NCI-H2227 (cell line): ENCODE results near the gene SLC26A6.

Source experiments
- DNase-seq: peaks from one replicate; lab custom pipeline; 2025; ENCODE audit not compliant: unreplicated experiment; lab: John Stamatoyannopoulos, UW

SLC26A6 gene

GRCh38 chr3:48635222-48636021 lies at the start of gene SLC26A6:
Gene SLC26A6 (minus strand): TSS chr3:48635461. CDS start chr3:48635393, 68 bp downstream.
- DNase-seq = peak; percentile 96

- no peak for DNase-seq
These were observed 49.4 kb upstream of the SLC26A6 start for GRCh38 chr3:48684480-48685143.

GRCh38 chr3:48684054-48684349 lies 48.7 kb upstream of the SLC26A6 start:
- DNase-seq = no peak

GRCh38 chr3:48682786-48683185 lies 47.5 kb upstream of the SLC26A6 start:
- DNase-seq = no peak

- no peak for DNase-seq
These were observed 46.8 kb upstream of the SLC26A6 start for GRCh38 chr3:48681974-48682610.

GRCh38 chr3:48681541-48681880 lies 46.2 kb upstream of the SLC26A6 start:
- DNase-seq = no peak

GRCh38 chr3:48680811-48681540 lies 45.7 kb upstream of the SLC26A6 start:
- no peak for DNase-seq

- DNase-seq = no peak
These were observed 44.4 kb upstream of the SLC26A6 start for GRCh38 chr3:48679411-48680391.

GRCh38 chr3:48678566-48679380 lies 43.5 kb upstream of the SLC26A6 start:
- no peak for DNase-seq

GRCh38 chr3:48678056-48678455 lies 42.8 kb upstream of the SLC26A6 start:
- no peak for DNase-seq

GRCh38 chr3:48674505-48674904 lies 39.2 kb upstream of the SLC26A6 start:
- no peak for DNase-seq

GRCh38 chr3:48672522-48672921 lies 37.3 kb upstream of the SLC26A6 start:
- DNase-seq = no peak

- DNase-seq = no peak
These were observed 29.7 kb upstream of the SLC26A6 start for GRCh38 chr3:48664929-48665328.

- DNase-seq = no peak
These were observed 29.0 kb upstream of the SLC26A6 start for GRCh38 chr3:48664313-48664644.

GRCh38 chr3:48663489-48664312 lies 28.4 kb upstream of the SLC26A6 start:
- DNase-seq = peak; percentile 94

- DNase-seq = peak; percentile 91
These were observed 27.7 kb upstream of the SLC26A6 start, which contains the start of gene CELSR3 for GRCh38 chr3:48662753-48663488. Gene CELSR3 (minus strand): TSS chr3:48662886. CDS start chr3:48662634, 252 bp downstream.

GRCh38 chr3:48662145-48662752 lies 27.0 kb upstream of the SLC26A6 start:
- no peak for DNase-seq
